Measurements from ENCODE around the gene CDC14A.
A peak's percentile ranks its signal among the peaks of the same experiment; 100 is the strongest.
"Not testable (repeated sequence)": the region's sequence is repeated elsewhere in the genome, so short reads cannot be mapped to it uniquely, and the experiment has no call there.

The CDC14A gene

GRCh38 chr1:100337878-100338277, 14.4 kb upstream of the CDC14A start:
- not testable (repeated sequence) for DNase-seq (ENCODE audit: low read depth)

GRCh38 chr1:100339735-100340134, 12.6 kb upstream of the CDC14A start:
- not testable (repeated sequence) for DNase-seq (ENCODE audit: low read depth)

- no peak for DNase-seq (ENCODE audit: low read depth)
Measured at GRCh38 chr1:100340494-100340893, 11.8 kb upstream of the CDC14A start.

GRCh38 chr1:100342348-100342747, 10.0 kb upstream of the CDC14A start:
- DNase-seq (ENCODE audit: low read depth) = no peak

GRCh38 chr1:100343897-100344296, 8.4 kb upstream of the CDC14A start:
- DNase-seq (ENCODE audit: low read depth) = no peak

- DNase-seq (ENCODE audit: low read depth) = no peak
Measured at GRCh38 chr1:100344774-100345173, 7.5 kb upstream of the CDC14A start.

GRCh38 chr1:100346387-100346786, 5.9 kb upstream of the CDC14A start:
- no peak for DNase-seq (ENCODE audit: low read depth)

- DNase-seq (ENCODE audit: low read depth) = no peak
Measured at GRCh38 chr1:100347009-100347966, 5.0 kb upstream of the CDC14A start.

- no peak for DNase-seq (ENCODE audit: low read depth)
Measured at GRCh38 chr1:100348549-100349144, 3.7 kb upstream of the CDC14A start.

GRCh38 chr1:100349246-100349645, 3.1 kb upstream of the CDC14A start:
- no peak for DNase-seq (ENCODE audit: low read depth)

- DNase-seq (ENCODE audit: low read depth) = no peak
Measured at GRCh38 chr1:100350787-100351094, 1.6 kb upstream of the CDC14A start.

GRCh38 chr1:100351095-100351887, 1.0 kb upstream of the CDC14A start:
- peak; percentile 81 for DNase-seq (ENCODE audit: low read depth)

- peak; percentile 31 for DNase-seq (ENCODE audit: low read depth)
Measured at GRCh38 chr1:100353071-100353801, 930 bp downstream of the CDC14A start.

GRCh38 chr1:100353988-100354387, 1.7 kb downstream of the CDC14A start:
- no peak for DNase-seq (ENCODE audit: low read depth)

GRCh38 chr1:100354971-100355394, 2.7 kb downstream of the CDC14A start:
- no peak for DNase-seq (ENCODE audit: low read depth)

- no peak for DNase-seq (ENCODE audit: low read depth)
Measured at GRCh38 chr1:100358210-100358609, 5.9 kb downstream of the CDC14A start.

- no peak for DNase-seq (ENCODE audit: low read depth)
Measured at GRCh38 chr1:100359139-100359538, 6.8 kb downstream of the CDC14A start.

- no peak for DNase-seq (ENCODE audit: low read depth)
Measured at GRCh38 chr1:100360790-100361510, 8.6 kb downstream of the CDC14A start.

GRCh38 chr1:100361511-100362089, 9.3 kb downstream of the CDC14A start:
- no peak for DNase-seq (ENCODE audit: low read depth)

GRCh38 chr1:100362821-100363466, 10.6 kb downstream of the CDC14A start:
- no peak for DNase-seq (ENCODE audit: low read depth)
